Measurements from ENCODE around the gene EXTL1.

DNA sequence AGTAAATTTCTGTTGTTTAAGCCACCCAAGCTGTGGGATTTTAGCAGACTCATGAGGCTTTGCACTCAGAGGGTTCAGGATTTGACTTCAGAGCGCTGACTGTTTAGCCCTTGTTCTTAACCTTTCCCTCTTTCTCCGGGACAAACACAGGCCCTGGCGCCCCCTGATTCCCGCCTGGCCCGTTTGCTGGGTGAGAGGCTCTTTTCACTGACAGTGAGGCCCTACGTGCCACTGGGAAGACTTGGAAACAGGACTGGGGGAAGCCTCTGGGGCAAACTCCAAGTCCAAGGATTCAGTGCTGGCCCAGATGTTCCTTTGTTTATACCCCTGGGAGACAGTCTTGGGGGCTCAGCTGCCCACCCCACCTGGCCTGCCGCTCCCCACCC lies 57.6 kb downstream of the EXTL1 start:
- TF ChIP-seq, protein P1, sequence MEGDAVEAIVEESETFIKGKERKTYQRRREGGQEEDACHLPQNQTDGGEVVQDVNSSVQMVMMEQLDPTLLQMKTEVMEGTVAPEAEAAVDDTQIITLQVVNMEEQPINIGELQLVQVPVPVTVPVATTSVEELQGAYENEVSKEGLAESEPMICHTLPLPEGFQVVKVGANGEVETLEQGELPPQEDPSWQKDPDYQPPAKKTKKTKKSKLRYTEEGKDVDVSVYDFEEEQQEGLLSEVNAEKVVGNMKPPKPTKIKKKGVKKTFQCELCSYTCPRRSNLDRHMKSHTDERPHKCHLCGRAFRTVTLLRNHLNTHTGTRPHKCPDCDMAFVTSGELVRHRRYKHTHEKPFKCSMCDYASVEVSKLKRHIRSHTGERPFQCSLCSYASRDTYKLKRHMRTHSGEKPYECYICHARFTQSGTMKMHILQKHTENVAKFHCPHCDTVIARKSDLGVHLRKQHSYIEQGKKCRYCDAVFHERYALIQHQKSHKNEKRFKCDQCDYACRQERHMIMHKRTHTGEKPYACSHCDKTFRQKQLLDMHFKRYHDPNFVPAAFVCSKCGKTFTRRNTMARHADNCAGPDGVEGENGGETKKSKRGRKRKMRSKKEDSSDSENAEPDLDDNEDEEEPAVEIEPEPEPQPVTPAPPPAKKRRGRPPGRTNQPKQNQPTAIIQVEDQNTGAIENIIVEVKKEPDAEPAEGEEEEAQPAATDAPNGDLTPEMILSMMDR (IDR thresholded peaks at IDR 0.05; ENCODE audit: insufficient read depth, low read length, poor library complexity, severe bottlenecking), result no peak
- TF ChIP-seq EZH2phosphoT487 (conservative IDR thresholded peaks at IDR 0.05; ENCODE audit: low read length), result no peak

All from SU-DHL-6 (cell line).